Stimulated activated CD8-positive, alpha-beta memory T cell treated with anti-CD3 and anti-CD28 coated beads, Interleukin-4, amount 100 ng/mL, for 24 hours (primary cell): Measurements from ENCODE around the gene EFCAB7.
"Not testable (repeated sequence)": the region's sequence is repeated elsewhere in the genome, so short reads cannot be mapped to it uniquely, and the experiment has no call there.

ENCODE experiments used
- DNase-seq: peaks from one replicate; pipeline ENCODE4 v3.0.0-alpha.2; 2020; ENCODE audit warnings: low read depth

Gene EFCAB7

GRCh38 chr1:63548877-63549276 is 25.6 kb downstream of the EFCAB7 start:
- DNase-seq, result no peak

DNA sequence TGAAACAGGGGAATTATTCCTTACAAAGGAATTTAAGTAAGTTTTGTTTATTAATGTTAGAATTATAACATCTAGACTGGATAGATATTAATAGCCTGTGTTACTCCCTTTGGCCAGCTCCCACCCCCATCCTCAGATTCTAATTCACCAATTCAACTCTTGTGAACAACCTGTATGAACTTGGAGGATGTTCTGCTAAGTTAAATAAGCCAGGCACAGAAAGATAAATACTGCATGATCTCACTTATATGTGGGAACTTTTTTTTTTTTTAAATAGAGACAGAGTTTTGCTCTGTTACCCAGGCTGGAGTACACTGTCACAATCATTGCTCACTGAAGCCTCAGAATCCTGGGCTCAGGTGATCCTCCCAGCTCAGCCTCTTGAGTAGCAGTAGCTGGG is 32.2 kb downstream of the EFCAB7 start:
- DNase-seq, result no peak

DNA sequence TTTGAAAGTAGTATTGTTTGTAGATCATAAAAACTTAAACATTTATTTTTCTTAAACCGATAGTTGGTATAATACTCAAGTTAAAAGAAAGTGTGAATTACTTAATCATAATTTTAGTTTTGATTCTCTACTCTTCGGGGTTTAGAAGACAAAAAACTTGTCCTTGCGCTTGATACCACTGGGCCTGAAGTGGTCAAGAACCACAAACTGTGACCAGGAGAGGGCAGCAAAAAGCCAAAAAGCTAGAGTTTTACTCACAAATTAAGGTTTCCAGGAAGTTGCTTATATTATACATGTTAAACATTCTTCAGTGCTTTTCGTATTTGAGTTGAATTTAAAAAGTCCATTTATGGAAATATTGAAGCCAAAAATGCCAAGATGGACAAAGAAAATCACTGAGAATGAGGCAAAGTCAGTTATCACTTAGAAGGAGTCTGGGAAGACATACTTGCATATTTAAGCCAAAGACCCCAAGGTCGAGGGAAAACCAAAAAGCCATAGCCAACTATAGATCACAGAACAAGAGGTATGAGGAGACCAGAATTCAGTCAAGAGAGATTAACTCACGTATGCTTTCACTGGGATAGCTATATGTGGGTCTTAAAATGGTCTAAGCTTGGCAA is 34.2 kb downstream of the EFCAB7 start:
- no peak for DNase-seq

DNA sequence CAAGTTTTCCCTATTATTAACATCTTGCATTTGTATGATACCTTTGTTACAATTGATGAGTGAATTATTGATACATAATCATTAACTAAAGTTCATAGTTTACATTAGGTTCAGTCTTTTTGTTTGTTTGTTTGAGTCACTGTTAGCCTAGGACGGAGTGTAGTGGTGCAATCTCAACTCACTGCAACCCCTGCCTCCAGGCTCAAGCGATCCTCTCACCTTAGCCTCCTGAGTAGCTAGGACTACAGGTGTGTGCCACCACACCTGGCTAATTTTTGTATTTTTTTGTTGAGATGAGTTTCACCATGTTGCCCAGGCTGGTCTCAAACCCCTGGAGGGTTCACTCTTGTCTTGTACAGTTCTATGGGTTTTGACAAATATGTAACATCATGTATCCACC is 36.0 kb downstream of the EFCAB7 start:
- no peak for DNase-seq

DNA sequence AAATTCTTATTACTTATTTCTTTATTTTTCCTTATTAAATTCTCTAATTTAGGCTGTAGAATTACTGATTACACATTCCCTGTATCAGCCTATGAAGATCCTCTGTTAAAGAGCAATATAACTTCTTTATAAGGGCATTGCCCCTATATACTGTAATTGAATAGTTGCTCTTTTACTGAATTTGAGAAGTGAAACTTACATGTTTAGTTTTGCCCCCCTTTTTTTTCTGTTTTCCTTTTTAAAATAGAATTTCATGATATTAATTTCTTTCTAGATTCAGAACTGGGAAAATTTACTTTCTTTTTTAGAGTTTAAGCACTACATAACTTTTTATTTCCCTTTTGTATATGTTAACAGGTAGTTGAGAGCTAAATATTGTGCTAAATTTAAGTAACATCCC is 40.4 kb downstream of the EFCAB7 start:
- DNase-seq, result no peak

DNA sequence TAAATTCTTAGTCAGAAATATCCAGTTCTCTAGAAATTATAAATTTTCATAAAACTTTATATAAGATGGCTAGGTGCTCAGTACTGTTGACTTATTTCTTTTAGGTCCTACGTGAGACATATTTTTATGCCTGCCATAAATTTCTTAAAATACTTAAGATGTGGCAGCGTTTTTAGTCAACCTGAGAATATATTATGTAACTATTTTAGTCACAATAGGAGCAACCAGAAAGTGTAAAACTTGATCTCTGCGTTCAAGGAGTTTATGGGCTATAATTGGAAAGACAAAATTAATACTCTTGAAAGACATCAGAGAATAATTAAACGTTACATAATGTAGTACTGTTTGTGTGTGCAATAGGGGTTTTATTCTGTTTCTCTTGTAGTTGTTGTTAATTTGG is 45.7 kb downstream of the EFCAB7 start:
- no peak for DNase-seq

- DNase-seq, result no peak
These were observed 46.5 kb downstream of the EFCAB7 start for GRCh38 chr1:63569640-63570316.

DNA sequence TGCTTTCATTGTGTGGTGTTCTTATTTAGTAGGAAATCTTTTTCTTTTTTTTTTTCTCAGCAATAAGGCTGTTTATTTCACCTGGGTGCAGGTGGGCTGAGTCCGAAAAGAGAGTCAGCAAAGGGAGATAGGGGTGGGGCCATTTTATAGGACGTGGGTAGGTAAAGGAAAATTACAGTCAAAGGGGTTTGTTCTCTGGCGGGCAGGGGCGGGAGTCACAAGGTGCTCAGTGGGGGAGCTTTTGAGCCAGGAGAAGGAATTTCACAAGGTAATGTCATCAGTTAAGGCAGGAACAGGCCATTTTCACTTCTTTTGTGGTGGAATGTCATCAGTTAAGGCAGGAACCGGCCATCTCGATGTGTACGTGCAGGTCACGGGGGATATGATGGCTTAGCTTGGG is 49.4 kb downstream of the EFCAB7 start:
- not testable (repeated sequence) for DNase-seq

- DNase-seq, result not testable (repeated sequence)
These were observed 51.0 kb downstream of the EFCAB7 start for GRCh38 chr1:63574203-63574796.

GRCh38 chr1:63575340-63575826 is 52.1 kb downstream of the EFCAB7 start:
- DNase-seq, result no peak

GRCh38 chr1:63586326-63586725 is 63.0 kb downstream of the EFCAB7 start:
- DNase-seq, result not testable (repeated sequence)

- DNase-seq, result no peak
These were observed 66.8 kb downstream of the EFCAB7 start for GRCh38 chr1:63590166-63590560.

- DNase-seq, result no peak
These were observed 69.4 kb downstream of the EFCAB7 start for GRCh38 chr1:63592536-63593302.

GRCh38 chr1:63593303-63593885 is 70.1 kb downstream of the EFCAB7 start, which contains the start of gene PGM1:
Gene PGM1 (plus strand): TSS chr1:63593411. CDS start chr1:63593489, 78 bp downstream.
- DNase-seq, result peak; percentile 57

- DNase-seq, result peak; percentile 49
These were observed 70.7 kb downstream of the EFCAB7 start for GRCh38 chr1:63593886-63594605.

DNA sequence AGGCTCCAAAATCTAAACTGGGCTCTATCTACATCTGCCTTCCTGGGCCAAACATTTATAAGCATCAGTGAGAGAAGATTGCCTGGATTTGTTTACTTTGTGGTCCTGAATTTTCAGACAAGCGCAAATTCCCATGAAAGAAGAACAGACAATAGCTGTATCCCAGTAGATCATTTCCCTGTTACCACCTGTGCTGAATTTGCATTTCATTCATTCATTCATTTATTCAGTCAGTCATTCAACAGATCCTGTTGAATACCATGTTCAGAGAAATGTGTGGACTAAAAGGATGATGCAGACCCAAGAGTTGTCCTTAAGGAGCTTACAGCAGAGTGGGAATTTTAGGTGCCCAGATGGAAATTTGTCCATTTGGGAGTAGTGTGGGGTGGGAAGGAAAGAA is 72.1 kb downstream of the EFCAB7 start:
- no peak for DNase-seq

DNA sequence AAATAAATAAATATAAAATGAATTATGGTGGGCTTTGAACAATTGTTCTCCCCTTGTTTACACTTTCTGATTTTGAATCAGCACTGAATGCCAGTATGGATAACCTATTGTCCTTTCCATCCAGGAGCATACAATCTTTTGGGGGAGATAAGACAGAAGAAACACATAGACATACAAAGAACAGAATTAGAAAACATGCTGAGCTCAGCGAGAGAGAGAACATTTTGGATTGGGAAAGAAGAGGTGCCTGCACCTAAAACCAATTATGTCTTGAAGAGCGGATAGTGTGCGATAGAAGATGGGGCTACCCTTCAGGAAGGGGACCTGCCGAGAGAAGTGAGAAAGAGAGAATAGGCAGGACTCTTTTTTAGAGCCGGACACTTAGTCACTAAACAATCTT is 76.5 kb downstream of the EFCAB7 start:
- DNase-seq, result no peak

DNA sequence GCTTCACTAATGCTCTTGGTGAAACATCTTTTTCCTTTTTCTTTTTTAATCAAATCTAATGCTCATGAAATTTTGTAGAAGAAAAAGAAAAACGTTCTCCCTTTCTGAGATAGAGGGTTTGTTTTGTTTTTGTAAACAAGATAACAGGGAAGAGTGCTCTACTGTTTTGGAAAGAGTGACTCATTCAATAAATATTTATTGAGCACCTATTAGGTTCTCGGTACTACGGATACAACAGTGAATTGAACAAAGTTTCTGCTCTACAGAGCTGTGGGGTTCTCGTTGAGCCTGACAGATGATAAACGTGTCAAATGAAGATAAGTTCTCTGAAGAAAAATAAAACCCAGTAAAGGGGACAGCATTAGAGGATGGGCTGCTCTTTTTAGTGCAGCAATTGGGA is 76.9 kb downstream of the EFCAB7 start:
- DNase-seq, result no peak

DNA sequence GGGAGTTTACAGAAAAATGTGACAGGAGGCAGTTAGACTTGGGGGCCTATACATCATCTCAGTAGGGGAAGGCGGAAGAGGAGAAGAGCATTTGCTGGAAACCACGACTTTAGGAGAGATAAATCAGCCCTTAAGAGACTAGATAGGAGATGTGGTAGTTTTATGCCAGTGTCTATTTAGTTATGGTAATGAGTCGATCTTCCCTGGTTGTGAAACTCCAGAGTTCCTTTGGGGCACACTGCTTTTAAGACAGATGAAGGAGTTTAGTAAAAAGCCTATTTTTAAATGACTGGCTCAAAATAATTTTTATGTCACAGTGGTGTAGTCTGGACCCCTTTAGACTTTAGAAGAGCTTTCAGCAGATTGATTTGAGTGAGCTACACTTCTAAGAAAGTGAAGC is 77.7 kb downstream of the EFCAB7 start:
- DNase-seq, result no peak

- no peak for DNase-seq
These were observed 78.1 kb downstream of the EFCAB7 start for GRCh38 chr1:63601463-63601862.

DNA sequence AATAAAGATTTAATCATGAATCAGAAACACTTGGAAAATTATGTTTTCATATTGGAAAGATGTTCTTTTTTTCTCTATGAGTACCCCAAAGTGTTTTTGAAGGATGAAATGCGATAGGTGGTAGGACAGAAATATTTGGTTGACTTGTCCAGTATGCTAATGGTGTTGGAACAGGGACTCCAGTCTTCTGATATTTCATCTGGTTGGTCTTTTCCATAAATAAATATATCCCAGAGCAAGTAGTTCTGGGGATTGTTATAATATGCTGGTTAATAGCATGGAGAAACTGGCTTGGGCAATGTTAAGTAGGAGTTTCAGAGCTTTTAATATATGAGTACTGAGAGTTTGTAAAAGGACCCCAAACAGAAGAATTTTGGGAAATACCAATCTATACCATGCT is 78.6 kb downstream of the EFCAB7 start:
- no peak for DNase-seq

GRCh38 chr1:63602629-63603028 is 79.3 kb downstream of the EFCAB7 start:
- no peak for DNase-seq
